H1 (cell line): ENCODE measurements around the gene FAM83G. TPM values are rescaled to one million over a fixed set of nuclear protein-coding genes. Genes with fewer than 3 reads are reported as not detected.

Experiments
- CTCF ChIA-PET: fragments of 300-600 bp; sonication (Branson Sonifier 250); formaldehyde crosslinking; loops from one replicate; lab custom pipeline; 2021; ENCODE audit not compliant: partially characterized antibody; lab: Charles Lee
- POLR2A ChIA-PET: fragments of 300-600 bp; sonication (Branson Sonifier 250); formaldehyde crosslinking; loops from one replicate; lab custom pipeline; 2021; ENCODE audit warnings: inconsistent platforms; ENCODE audit not compliant: partially characterized antibody; lab: Charles Lee
- DNase-seq, 2 experiments: peaks; one replicate each; pipeline versions ENCODE4 v3.0.0 to v3.0.0-alpha.2; 2010 to 2022; ENCODE audit warnings: low spot score in 2 of 2, low read depth in 1 of 2, mixed read lengths in 1 of 2
- FAIRE-seq: peaks from 2 replicates; lab custom pipeline; 2011; peaks lifted over from hg19 to GRCh38; lab: Jason Lieb, UNC
- H2AFZ ChIP-seq: 2 replicates; pipeline ENCODE4 v1.8.1; 2012; ENCODE audit warnings: low read length, inconsistent platforms
- H2AK5ac ChIP-seq: 2 replicates; pipeline ENCODE4 v1.6.1; 2013; ENCODE audit warnings: low read depth, low read length
- H2BK120ac ChIP-seq: replicated peaks from 2 replicates; pipeline ENCODE3; 2013; ENCODE audit warnings: low read depth, low read length, inconsistent platforms
- H2BK12ac ChIP-seq: 2 replicates; pipeline ENCODE4 v1.6.1; 2013; ENCODE audit warnings: low read depth, low read length
- H2BK15ac ChIP-seq: 2 replicates; pipeline ENCODE4 v1.6.1; 2013; ENCODE audit warnings: low read length
- H2BK20ac ChIP-seq: 2 replicates; pipeline ENCODE4 v1.6.1; 2013; ENCODE audit warnings: low read length
- H2BK5ac ChIP-seq: 2 replicates; pipeline ENCODE4 v1.6.1; 2013; ENCODE audit warnings: low read depth, low read length
- H3K14ac ChIP-seq: 2 replicates; pipeline ENCODE4 v1.6.1; 2013; ENCODE audit warnings: inconsistent platforms; ENCODE audit not compliant: insufficient read length
- H3K18ac ChIP-seq: 2 replicates; pipeline ENCODE4 v1.6.1; 2013; ENCODE audit warnings: low read length; ENCODE audit errors: extremely low read depth
- H3K23ac ChIP-seq: 2 replicates; pipeline ENCODE4 v1.6.1; 2013; ENCODE audit warnings: inconsistent platforms; ENCODE audit not compliant: insufficient read length
- H3K23me2 ChIP-seq: 2 replicates; pipeline ENCODE4 v1.6.1; 2013; ENCODE audit warnings: low read depth, low read length
- H3K27ac ChIP-seq: 2 replicates; pipeline ENCODE4 v1.6.1; 2011; ENCODE audit warnings: low read depth, low read length, inconsistent platforms
- H3K27me3 ChIP-seq, 4 experiments: replicated peaks in 1 of 4; 1 replicate in 1 of 4; 2 replicates in 3 of 4; pipeline versions ENCODE4 v1.6.1 to v1.8.1; 2011 to 2013; ENCODE audit warnings: low read length in 3 of 4, mild to moderate bottlenecking in 3 of 4, inconsistent platforms in 2 of 4, mixed read lengths in 2 of 4, moderate library complexity in 1 of 4; ENCODE audit not compliant: control insufficient read depth in 3 of 4, insufficient read depth in 3 of 4; ENCODE audit errors: extremely low read depth in 1 of 4
- H3K36me3 ChIP-seq, 4 experiments: 2 replicates each; pipeline versions ENCODE4 v1.6.1 to v1.8.1; 2011 to 2013; ENCODE audit warnings: mild to moderate bottlenecking in 4 of 4, low read length in 3 of 4, moderate library complexity in 2 of 4, control low read depth in 1 of 4, inconsistent platforms in 1 of 4; ENCODE audit not compliant: insufficient read depth in 4 of 4, control insufficient read depth in 2 of 4
- H3K4ac ChIP-seq: replicated peaks from 2 replicates; pipeline ENCODE3; 2013; ENCODE audit warnings: low read length, low read depth, mixed read lengths, inconsistent platforms; ENCODE audit not compliant: insufficient read length
- H3K4me1 ChIP-seq, 4 experiments: replicated peaks in 1 of 4; 1 replicate in 1 of 4; 2 replicates in 3 of 4; pipeline versions ENCODE4 v1.6.1 to v1.8.1; 2011 to 2013; ENCODE audit warnings: low read length in 3 of 4, inconsistent platforms in 2 of 4, mixed read lengths in 1 of 4; ENCODE audit not compliant: insufficient read depth in 4 of 4, control insufficient read depth in 3 of 4
- H3K4me2 ChIP-seq, 2 experiments: 2 replicates each; pipeline versions ENCODE4 v1.6.1 to v1.8.1; 2011 to 2013; ENCODE audit warnings: low read depth in 2 of 2, low read length in 2 of 2, control low read depth in 1 of 2, inconsistent platforms in 1 of 2, mild to moderate bottlenecking in 1 of 2; ENCODE audit not compliant: insufficient read depth in 1 of 2
- H3K4me3 ChIP-seq, 4 experiments: fragments of 200-600, 300-600 bp in 1 of 4; sonication (generic), shearing (Covaris generic), sonication (Bioruptor Twin) in 1 of 4; 2 replicates each; pipeline versions ENCODE4 v1.5.1 to v1.8.1; 2011 to 2016; ENCODE audit warnings: low read length in 4 of 4, low read depth in 3 of 4, control low read depth in 2 of 4, inconsistent platforms in 2 of 4, mild to moderate bottlenecking in 2 of 4, mixed read lengths in 1 of 4, moderate library complexity in 1 of 4; ENCODE audit not compliant: insufficient read depth in 2 of 4; ENCODE audit errors: extremely low read depth in 1 of 4
- H3K56ac ChIP-seq: replicated peaks from 2 replicates; pipeline ENCODE3; 2013; ENCODE audit warnings: low read depth, mild to moderate bottlenecking, mixed read lengths, low read length, inconsistent platforms; ENCODE audit not compliant: insufficient read length
- H3K79me1 ChIP-seq: 2 replicates; pipeline ENCODE4 v1.6.1; 2013; ENCODE audit warnings: low read depth, low read length, control low read depth
- H3K79me2 ChIP-seq, 2 experiments: 2 replicates each; pipeline versions ENCODE4 v1.6.1 to v1.8.1; 2012 to 2013; ENCODE audit warnings: low read length in 2 of 2, mild to moderate bottlenecking in 2 of 2, inconsistent platforms in 1 of 2; ENCODE audit not compliant: insufficient read depth in 2 of 2, control insufficient read depth in 1 of 2
- H3K9ac ChIP-seq, 4 experiments: replicated peaks in 1 of 4; 1 replicate in 1 of 4; 2 replicates in 3 of 4; pipeline versions ENCODE4 v1.6.1 to v1.8.1; 2011 to 2013; ENCODE audit warnings: low read depth in 3 of 4, low read length in 3 of 4, control low read depth in 2 of 4, mild to moderate bottlenecking in 2 of 4, moderate library complexity in 2 of 4, inconsistent platforms in 1 of 4; ENCODE audit errors: extremely low read depth in 1 of 4
- H3K9me3 ChIP-seq, 2 experiments: 2 replicates each; pipeline versions ENCODE4 v1.6.1 to v1.8.1; 2012 to 2013; ENCODE audit warnings: mild to moderate bottlenecking in 2 of 2, moderate library complexity in 2 of 2, control low read depth in 1 of 2, inconsistent platforms in 1 of 2, low read depth in 1 of 2, low read length in 1 of 2, mixed read lengths in 1 of 2; ENCODE audit not compliant: insufficient read depth in 2 of 2
- H4K20me1 ChIP-seq, 2 experiments: replicated peaks in 1 of 2; 2 replicates each; pipeline versions ENCODE3 to v1.8.1; 2011 to 2013; ENCODE audit warnings: inconsistent platforms in 2 of 2, low read length in 2 of 2, mild to moderate bottlenecking in 1 of 2; ENCODE audit not compliant: insufficient read depth in 2 of 2, control insufficient read depth in 1 of 2
- H4K5ac ChIP-seq: 2 replicates; pipeline ENCODE4 v1.6.1; 2013; ENCODE audit warnings: low read length, low read depth, mixed read lengths, inconsistent platforms; ENCODE audit not compliant: insufficient read length
- H4K8ac ChIP-seq: 2 replicates; pipeline ENCODE4 v1.8.0; 2013; ENCODE audit warnings: mild to moderate bottlenecking, moderate library complexity, low read length, inconsistent platforms; ENCODE audit not compliant: insufficient read depth; ENCODE audit errors: extremely low read depth
- H4K91ac ChIP-seq: replicated peaks from 2 replicates; pipeline ENCODE3; 2013; ENCODE audit warnings: low read length, mixed read lengths, inconsistent platforms; ENCODE audit not compliant: insufficient read length
- BRCA1 ChIP-seq: IDR thresholded peaks from 2 replicates; pipeline ENCODE4 v1.6.1; 2012; ENCODE audit warnings: low read depth, low read length, improper control_type of control experiment
- EP300 ChIP-seq, 2 experiments: IDR thresholded peaks; 1 replicate in 1 of 2; 2 replicates in 1 of 2; pipeline ENCODE4 v1.6.1; 2011 to 2012; ENCODE audit warnings: low read depth in 2 of 2, low read length in 2 of 2, mild to moderate bottlenecking in 2 of 2, borderline replicate concordance in 1 of 2, inconsistent platforms in 1 of 2, moderate library complexity in 1 of 2
- FOSL1 ChIP-seq: IDR thresholded peaks from 2 replicates; pipeline ENCODE4 v1.6.1; 2011; ENCODE audit warnings: mild to moderate bottlenecking, low read depth, low read length, moderate library complexity; ENCODE audit not compliant: insufficient read depth
- PHF8 ChIP-seq: fragments of 200-600 bp; sonication (generic); conservative IDR thresholded peaks from 2 replicates; pipeline ENCODE4 v1.7.1; 2012; ENCODE audit warnings: low read depth, mild to moderate bottlenecking, inconsistent platforms, low read length, moderate library complexity
- RXRA ChIP-seq: IDR thresholded peaks from 2 replicates; pipeline ENCODE4 v1.6.1; 2011; ENCODE audit warnings: low read depth, mild to moderate bottlenecking, low read length, moderate library complexity; ENCODE audit not compliant: insufficient read depth
- SIRT6 ChIP-seq: IDR thresholded peaks from one replicate; pipeline ENCODE4 v1.7.1; 2012; ENCODE audit warnings: low read length, inconsistent platforms
- SIX5 ChIP-seq: IDR thresholded peaks from 2 replicates; pipeline ENCODE4 v1.6.1; 2011; ENCODE audit warnings: mild to moderate bottlenecking, low read depth, low read length
- SUZ12 ChIP-seq: fragments of 200-600 bp; sonication (generic); IDR thresholded peaks from 2 replicates; pipeline ENCODE4 v1.6.1; 2012; ENCODE audit warnings: mild to moderate bottlenecking, inconsistent platforms, low read length, moderate library complexity, mixed read lengths
- TAF7 ChIP-seq: optimal IDR thresholded peaks from 2 replicates; pipeline ENCODE3; 2011; ENCODE audit warnings: low read depth, mild to moderate bottlenecking, inconsistent platforms, low read length, moderate library complexity, borderline replicate concordance
- WGBS, 2 experiments: shearing (Covaris generic) in 1 of 2; methylation state at CpG; one replicate each; pipeline versions ENCODE4 v1.1.6 to v1.1.7; 2013 to 2015; ENCODE audit warnings: low lambda C conversion rate in 2 of 2, mixed read lengths in 2 of 2, inconsistent platforms in 1 of 2, low coverage in 1 of 2, missing lambda C conversion rate in 1 of 2; ENCODE audit not compliant: insufficient replicate concordance in 2 of 2, insufficient coverage in 1 of 2, insufficient read length in 1 of 2; ENCODE audit errors: extremely low coverage in 1 of 2, missing lambda C conversion rate in 1 of 2; 5-methylcytosine and 5-hydroxymethylcytosine counted together
- polyA plus RNA-seq, 7 experiments: library from polyadenylated mRNA; depleted of rRNA in 3 of 7; stranded (reverse) in 5 of 7; unstranded in 2 of 7; fragments of >200 nt in 5 of 7; fragments of 200-250 nt in 2 of 7; gene quantifications; 1 replicate in 5 of 7; 2 replicates in 1 of 7; 4 replicates in 1 of 7; pipeline versions ENCODE4 v1.2.1 to v1.2.3, GENCODE V29; 2011 to 2013; ENCODE audit warnings: missing spikeins in 2 of 7, mixed read lengths in 2 of 7
- total RNA-seq: library from RNA; stranded (reverse); fragmentation: NEBNext Ultra II Directional; extraction: Animal tissue kit (Norgen Biotek cat#: 25700); gene quantifications from 2 replicates; pipeline ENCODE4 v1.2.1, GENCODE V29; 2021

The FAM83G gene
- total and polyA plus RNA-seq, 2 of the 8 experiments (the other 6 are each of a cell fraction or from before 2014, with no cell fraction given): 15.4 to 29.0 TPM

DNA sequence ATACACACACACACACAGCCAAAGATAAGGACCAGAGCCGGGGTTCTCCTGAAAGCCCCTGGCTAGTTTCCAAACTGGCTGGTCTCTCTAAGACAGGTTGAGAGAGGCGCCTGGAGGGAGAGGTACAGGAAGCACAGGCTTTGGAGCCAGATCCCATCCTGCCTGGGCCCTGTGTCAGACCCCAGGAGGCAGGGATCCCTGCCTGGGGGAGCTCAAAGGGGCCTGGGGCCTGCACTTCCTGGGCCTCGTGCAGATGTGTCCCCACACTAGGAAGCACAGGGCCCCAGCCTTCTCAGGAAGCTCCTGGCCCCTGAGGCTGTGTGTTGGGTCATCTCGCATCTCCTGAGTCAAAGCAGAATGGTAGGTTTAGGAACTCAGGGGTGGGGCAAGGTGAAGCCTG, 36.6 kb downstream of the FAM83G start:
- Histone ChIP-seq H3K79me1 (peaks cover 1% of the 10 kb centered on the region; the same call in 1 of the 2 replicates), H3K56ac (no peak overlapping the region), H3K27me3 (no peaks in the 10 kb centered on the region), H2BK20ac (no peak overlapping the region), H2AFZ (no peak overlapping the region), H3K14ac (no peak overlapping the region), H4K20me1 (peaks cover 0 to 9% of the 10 kb centered on the region in 2 experiments), H3K79me2 (no peaks in the 10 kb centered on the region), H3K4me3 (no peak overlapping the region), H3K9me3 (no peaks in the 10 kb centered on the region), H2BK120ac (no peak overlapping the region), H3K4me1 (peaks cover 0 to 29% (median 18%) of the 10 kb centered on the region in 4 experiments; a peak in 6 of 7 replicates), H3K23ac (no peak overlapping the region), H4K8ac (peak overlapping the region; percentile 11; the same call in 1 of the 2 replicates), H2BK5ac (peak overlapping the region; percentile 75; the same call in 1 of the 2 replicates), H3K18ac (no peak overlapping the region), H2BK15ac (0 out of 2 replicates have a peak overlapping the region, but pooled peaks have one; percentile 61), H3K9ac (no peak overlapping the region; a peak in 1 of 7 replicates), H2AK5ac (no peak overlapping the region), H3K4ac (peak overlapping the region; percentile 72), H3K4me2 (no peak overlapping the region), H3K36me3 (peaks cover 6 to 14% (median 8%) of the 10 kb centered on the region in 4 experiments; a peak in 5 of 8 replicates), H3K27ac (peak overlapping the region; percentile 58; the same call in 1 of the 2 replicates), H2BK12ac (no peak overlapping the region), H4K5ac (no peak overlapping the region), H4K91ac (no peak overlapping the region), H3K23me2 (no peaks in the 10 kb centered on the region)
- 82% methylated on average over 4 of the region's 4 CpGs; no CpG with 5 or more reads in 1 of the 2 experiments for WGBS, 2 experiments
- ChIA-PET POLR2A (interaction anchor here (1.0 kb wide), 1 partner anchor 42 kb away, joined by 3 read pairs; no protein-coding TSS in a partner anchor), CTCF (interaction anchor here (1.3 to 1.6 kb wide), 2 partner anchors 29 to 34 kb away, joined by 3 to 4 read pairs; no protein-coding TSS in a partner anchor)
- DNase-seq (no peak), FAIRE-seq (no peak)
- TF ChIP-seq FOSL1 (no peak), PHF8 (no peak), SIRT6 (no peak), TAF7 (no peak), SIX5 (no peak), EP300 (IDR thresholded peaks at IDR 0.05; ENCODE audit: borderline replicate concordance in 1 of 2, low read depth in 2 of 2, low read length in 2 of 2) (no peak), BRCA1 (no peak), RXRA (no peak), SUZ12 (no peak)
